HFF-Myc (cell line): ENCODE results near the gene DLG5.

Experiments used
- DNase-seq: peaks from one replicate; pipeline ENCODE4 v3.0.0-alpha.2; 2011; ENCODE audit warnings: low read depth; ENCODE audit errors: extremely low read depth
- H3K4me3 ChIP-seq: replicated peaks from 2 replicates; pipeline ENCODE4 v1.5.1; 2011; ENCODE audit warnings: low read depth, mild to moderate bottlenecking, control low read depth, low read length
- CTCF ChIP-seq: IDR thresholded peaks from 2 replicates; pipeline ENCODE4 v1.5.1; 2012; ENCODE audit warnings: mild to moderate bottlenecking, low read depth, low read length, control low read depth; ENCODE audit errors: missing control alignments

DLG5 gene

GRCh38 chr10:77922566-77923179, 3.9 kb downstream of the DLG5 start:
- no peak overlapping the region for H3K4me3 ChIP-seq
- TF ChIP-seq CTCF = no peak
- no peak for DNase-seq

GRCh38 chr10:77922055-77922454, 4.5 kb downstream of the DLG5 start:
- DNase-seq = no peak
- no peak for TF ChIP-seq CTCF
- H3K4me3 ChIP-seq = no peak overlapping the region

- DNase-seq = no peak
- TF ChIP-seq CTCF = no peak
- no peak overlapping the region for H3K4me3 ChIP-seq
Observed at GRCh38 chr10:77921395-77921794, 5.2 kb downstream of the DLG5 start.

GRCh38 chr10:77920495-77920894, 6.1 kb downstream of the DLG5 start:
- no peak for DNase-seq
- TF ChIP-seq CTCF = no peak
- H3K4me3 ChIP-seq = no peak overlapping the region

- H3K4me3 ChIP-seq = no peak overlapping the region
Observed at GRCh38 chr10:77919713-77920108, 6.8 kb downstream of the DLG5 start.

GRCh38 chr10:77915319-77916105, 11.0 kb downstream of the DLG5 start:
- no peak overlapping the region for H3K4me3 ChIP-seq
- DNase-seq = no peak
- no peak for TF ChIP-seq CTCF

More at GRCh38 chr10:77919713-77920108, 6.8 kb downstream of the DLG5 start:
- no peak for DNase-seq
- no peak for TF ChIP-seq CTCF
